CD4-positive, alpha-beta T cell treated with Interleukin-6 for 4 hours (primary cell): Measurements from ENCODE around the gene AQP5.

Source experiments
- DNase-seq: peaks from one replicate; pipeline ENCODE4 v3.0.0-alpha.2; 2020; ENCODE audit warnings: mixed read lengths

The AQP5 gene

GRCh38 chr12:49932533-49933130 is 29.0 kb upstream of the AQP5 start:
- no peak for DNase-seq

GRCh38 chr12:49933796-49934195 is 27.9 kb upstream of the AQP5 start:
- no peak for DNase-seq

- DNase-seq, result no peak
These were observed 27.2 kb upstream of the AQP5 start for GRCh38 chr12:49934505-49934904.

GRCh38 chr12:49936925-49937324 is 24.7 kb upstream of the AQP5 start:
- DNase-seq, result no peak

GRCh38 chr12:49937639-49938300 is 23.9 kb upstream of the AQP5 start:
- DNase-seq, result no peak

- DNase-seq, result no peak
These were observed 22.4 kb upstream of the AQP5 start for GRCh38 chr12:49939307-49939706.

GRCh38 chr12:49939707-49940106 is 22.0 kb upstream of the AQP5 start:
- no peak for DNase-seq

- DNase-seq, result no peak
These were observed 19.8 kb upstream of the AQP5 start for GRCh38 chr12:49941556-49942511.

- no peak for DNase-seq
These were observed 19.2 kb upstream of the AQP5 start for GRCh38 chr12:49942512-49942893.

GRCh38 chr12:49942921-49943624 is 18.6 kb upstream of the AQP5 start:
- no peak for DNase-seq

- no peak for DNase-seq
These were observed 18.1 kb upstream of the AQP5 start for GRCh38 chr12:49943625-49943960.

GRCh38 chr12:49944046-49944445 is 17.6 kb upstream of the AQP5 start:
- DNase-seq, result no peak

- DNase-seq, result no peak
These were observed 17.0 kb upstream of the AQP5 start for GRCh38 chr12:49944718-49945117.

- DNase-seq, result peak; percentile 89
These were observed 16.1 kb upstream of the AQP5 start for GRCh38 chr12:49945394-49946080.

GRCh38 chr12:49946086-49946485 is 15.6 kb upstream of the AQP5 start:
- peak; percentile 21 for DNase-seq

- no peak for DNase-seq
These were observed 15.2 kb upstream of the AQP5 start for GRCh38 chr12:49946497-49946896.

GRCh38 chr12:49947593-49948226 is 14.0 kb upstream of the AQP5 start:
- no peak for DNase-seq

GRCh38 chr12:49948866-49949845 is 12.5 kb upstream of the AQP5 start:
- no peak for DNase-seq

GRCh38 chr12:49949866-49950265 is 11.8 kb upstream of the AQP5 start:
- DNase-seq, result no peak

GRCh38 chr12:49950273-49951251 is 11.1 kb upstream of the AQP5 start, which contains the start of gene AQP2:
AQP2 (plus strand) TSS chr12:49950737; CDS start chr12:49950831, 94 bp downstream.
- no peak for DNase-seq
